ENCODE results near the gene CRYBG3. TPM values are rescaled to one million over a fixed set of nuclear protein-coding genes. Genes with fewer than 3 reads are reported as not detected.

The CRYBG3 gene
- total RNA-seq, 6 experiments from 2014 or later: 10.7 to 14.1 (median 12.8) TPM

- TF ChIP-seq CTCF (IDR thresholded peaks at IDR 0.05): no peak
- Mint-ChIP-seq H3K9me3 (no peaks in the 10 kb centered on the region), H3K36me3 (ENCODE audit: low read depth) (no peaks in the 10 kb centered on the region), H3K4me1 (ENCODE audit: low read depth) (no peaks in the 10 kb centered on the region), H3K27me3 (ENCODE audit: insufficient read depth) (peaks cover 8% of the 10 kb centered on the region), H3K4me3 (no peak overlapping the region), H3K27ac (no peak overlapping the region)
- DNase-seq: no peak
Observed at GRCh38 chr3:97979610-97980009, 157.8 kb downstream of the CRYBG3 start.

- H3K4me3 Mint-ChIP-seq: no peak overlapping the region
- no peaks in the 10 kb centered on the region for H3K4me1 Mint-ChIP-seq (ENCODE audit: low read depth)
- TF ChIP-seq CTCF (IDR thresholded peaks at IDR 0.05): no peak
- no peak for DNase-seq
- no peaks in the 10 kb centered on the region for H3K9me3 Mint-ChIP-seq
- H3K27me3 Mint-ChIP-seq (ENCODE audit: insufficient read depth): peaks cover 8% of the 10 kb centered on the region
- no peak overlapping the region for H3K27ac Mint-ChIP-seq
- no peaks in the 10 kb centered on the region for H3K36me3 Mint-ChIP-seq (ENCODE audit: low read depth)
Observed at GRCh38 chr3:97981886-97982285, 160.1 kb downstream of the CRYBG3 start.

- no peaks in the 10 kb centered on the region for H3K4me1 Mint-ChIP-seq (ENCODE audit: low read depth)
- no peak for DNase-seq
- H3K36me3 Mint-ChIP-seq (ENCODE audit: low read depth): no peaks in the 10 kb centered on the region
- no peaks in the 10 kb centered on the region for H3K9me3 Mint-ChIP-seq
- H3K4me3 Mint-ChIP-seq: no peak overlapping the region
- H3K27me3 Mint-ChIP-seq (ENCODE audit: insufficient read depth): peaks cover 3% of the 10 kb centered on the region
- no peak overlapping the region for H3K27ac Mint-ChIP-seq
- no peak for TF ChIP-seq CTCF (IDR thresholded peaks at IDR 0.05)
Observed at GRCh38 chr3:97983933-97984491, 162.2 kb downstream of the CRYBG3 start.

GRCh38 chr3:97987306-97987705 is 165.5 kb downstream of the CRYBG3 start:
- no peak overlapping the region for H3K4me3 Mint-ChIP-seq
- H3K4me1 Mint-ChIP-seq (ENCODE audit: low read depth): no peaks in the 10 kb centered on the region
- no peaks in the 10 kb centered on the region for H3K36me3 Mint-ChIP-seq (ENCODE audit: low read depth)
- no peak overlapping the region for H3K27ac Mint-ChIP-seq
- no peak for DNase-seq
- peaks cover 2% of the 10 kb centered on the region for H3K27me3 Mint-ChIP-seq (ENCODE audit: insufficient read depth)
- H3K9me3 Mint-ChIP-seq: no peaks in the 10 kb centered on the region
- TF ChIP-seq CTCF (IDR thresholded peaks at IDR 0.05): no peak

- H3K9me3 Mint-ChIP-seq: no peaks in the 10 kb centered on the region
- no peak for TF ChIP-seq CTCF (IDR thresholded peaks at IDR 0.05)
- H3K36me3 Mint-ChIP-seq (ENCODE audit: low read depth): no peaks in the 10 kb centered on the region
- H3K4me1 Mint-ChIP-seq (ENCODE audit: low read depth): no peaks in the 10 kb centered on the region
- H3K4me3 Mint-ChIP-seq: no peak overlapping the region
- H3K27ac Mint-ChIP-seq: no peak overlapping the region
- no peak for DNase-seq
- peaks cover 2% of the 10 kb centered on the region for H3K27me3 Mint-ChIP-seq (ENCODE audit: insufficient read depth)
Observed at GRCh38 chr3:97988784-97989568, 167.2 kb downstream of the CRYBG3 start.

All from HFFc6 (cell line).